ENCODE measurements around the gene VPS13C. TPM values are rescaled to one million over a fixed set of nuclear protein-coding genes. Genes with fewer than 3 reads are reported as not detected.

VPS13C gene
- total and polyA plus RNA-seq, 7 donors, result 7.1 to 34.1 (median 24.8) TPM

GRCh38 chr15:62047282-62047827 lies 12.9 kb downstream of the VPS13C start:
- no peak overlapping the region for H3K27ac ChIP-seq
- no peak for TF ChIP-seq CTCF (IDR thresholded peaks at IDR 0.05)
- no peaks in the 10 kb centered on the region for H3K9me3 ChIP-seq
- H3K27me3 ChIP-seq (ENCODE audit: insufficient read depth in 3 of 3, low read length in 2 of 3), result no peaks in the 10 kb centered on the region
- ATAC-seq (no peak), DNase-seq (no peak)
- H3K4me1 ChIP-seq, result peaks cover 20% of the 10 kb centered on the region
- no peak overlapping the region for H3K4me3 ChIP-seq
- intact Hi-C loops (cut with DNase I), result no loop called here
- peaks cover 0 to 6% of the 10 kb centered on the region in 2 donors for H3K36me3 ChIP-seq (ENCODE audit: insufficient read depth in 1 of 2, low read depth in 1 of 2)
- WGBS, 3 donors, result 60 to 64% (median 63%) methylated on average over 2 of the region's 2 CpGs

GRCh38 chr15:62046078-62046743 lies 14.0 kb downstream of the VPS13C start:
- no peak overlapping the region for H3K4me3 ChIP-seq

GRCh38 chr15:62035256-62035924 lies 24.9 kb downstream of the VPS13C start:
- Histone ChIP-seq H3K9me3 (no peaks in the 10 kb centered on the region), H3K36me3 (ENCODE audit: insufficient read depth in 1 of 2, low read depth in 1 of 2) (peaks cover 0 to 32% of the 10 kb centered on the region in 2 donors), H3K27ac (peak overlapping the region; percentile 65), H3K4me1 (peaks cover 9% of the 10 kb centered on the region), H3K4me3 (no peak overlapping the region), H3K27me3 (ENCODE audit: insufficient read depth in 3 of 3, low read length in 2 of 3) (no peaks in the 10 kb centered on the region)
- intact Hi-C loops (cut with DNase I), result no loop called here
- DNase-seq (no peak), ATAC-seq (peak; percentile 83 to 98 (median 97))
- no peak for TF ChIP-seq CTCF (IDR thresholded peaks at IDR 0.05)
- 29 to 40% (median 34%) methylated on average over 2 of the region's 2 CpGs for WGBS, 3 donors

More at GRCh38 chr15:62046078-62046743, 14.0 kb downstream of the VPS13C start:
- no peak for ATAC-seq
- DNase-seq, result no peak
- WGBS, 3 donors, result 69 to 88% (median 70%) methylated on average over 5 of the region's 5 CpGs
- Histone ChIP-seq H3K27me3 (ENCODE audit: insufficient read depth in 3 of 3, low read length in 2 of 3) (no peaks in the 10 kb centered on the region), H3K36me3 (ENCODE audit: insufficient read depth in 1 of 2, low read depth in 1 of 2) (peaks cover 0 to 13% of the 10 kb centered on the region in 2 donors), H3K27ac (no peak overlapping the region), H3K4me1 (peaks cover 8% of the 10 kb centered on the region), H3K9me3 (no peaks in the 10 kb centered on the region)
- TF ChIP-seq CTCF (IDR thresholded peaks at IDR 0.05), result no peak
- intact Hi-C loops (cut with DNase I), result no loop called here

GRCh38 chr15:62027916-62028315 lies 32.3 kb downstream of the VPS13C start:
- no peaks in the 10 kb centered on the region for H3K9me3 ChIP-seq
- H3K36me3 ChIP-seq (ENCODE audit: insufficient read depth in 1 of 2, low read depth in 1 of 2), result peaks cover 0 to 29% of the 10 kb centered on the region in 2 donors
- DNase-seq (no peak), ATAC-seq (no peak)
- TF ChIP-seq CTCF (IDR thresholded peaks at IDR 0.05), result no peak
- WGBS, 3 donors, result 85 to 91% (median 90%) methylated on average over 5 of the region's 5 CpGs
- H3K4me3 ChIP-seq, result no peak overlapping the region
- no peaks in the 10 kb centered on the region for H3K27me3 ChIP-seq (ENCODE audit: insufficient read depth in 3 of 3, low read length in 2 of 3)
- no peaks in the 10 kb centered on the region for H3K4me1 ChIP-seq
- intact Hi-C loops (cut with DNase I), result no loop called here
- H3K27ac ChIP-seq, result no peak overlapping the region

Data from psoas muscle (tissue), 8 donors.